ENCODE results near the gene TEX14.

DNA sequence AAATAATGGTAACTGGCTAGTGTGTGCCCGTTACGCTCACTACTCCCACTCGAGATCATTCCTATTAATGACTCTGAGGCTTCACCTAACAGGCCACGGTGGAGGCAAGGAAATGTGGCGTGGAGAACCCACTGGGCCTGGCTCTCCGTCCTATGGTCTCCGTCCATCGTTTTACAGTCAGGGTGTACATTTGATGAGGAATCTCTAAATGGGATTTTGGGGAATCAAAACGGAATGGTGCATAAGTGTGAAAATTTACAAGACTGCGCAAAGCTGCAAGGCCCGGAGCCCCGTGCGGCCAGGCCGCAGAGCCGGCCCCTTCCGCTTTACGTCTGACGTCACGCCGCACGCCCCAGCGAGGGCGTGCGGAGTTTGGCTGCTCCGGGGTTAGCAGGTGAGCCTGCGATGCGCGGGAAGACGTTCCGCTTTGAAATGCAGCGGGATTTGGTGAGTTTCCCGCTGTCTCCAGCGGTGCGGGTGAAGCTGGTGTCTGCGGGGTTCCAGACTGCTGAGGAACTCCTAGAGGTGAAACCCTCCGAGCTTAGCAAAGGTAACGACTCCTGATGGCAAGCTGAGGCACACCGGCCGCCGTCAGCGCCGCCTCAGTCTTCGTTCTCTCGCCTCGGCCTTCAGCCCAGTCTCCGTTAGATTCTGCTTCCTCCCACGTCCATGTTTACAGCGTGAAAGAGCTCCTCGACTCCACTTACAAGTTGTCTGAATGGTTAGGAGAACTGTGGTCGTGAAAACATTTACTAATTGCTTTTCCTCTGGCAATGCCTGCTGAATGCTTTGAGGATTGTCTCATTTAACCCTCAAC lies 602 bp upstream of the TEX14 start, which contains the start of gene RAD51C:
- TF ChIP-seq POLR2AphosphoS5 (IDR thresholded peaks at IDR 0.05; ENCODE audit: low read depth, low read length) (peak; percentile 89), POLR2A (IDR thresholded peaks at IDR 0.05; ENCODE audit: low read depth, low read length) (peak; percentile 89), TAF1 (IDR thresholded peaks at IDR 0.05; ENCODE audit: low read depth, low read length) (peak; percentile 55; the same call in 1 of the 2 replicates), SPI1 (IDR thresholded peaks at IDR 0.05; ENCODE audit: low read depth, low read length) (peak; percentile 67), POU2F2 (IDR thresholded peaks at IDR 0.05; ENCODE audit: low read depth, low read length) (peak; percentile 59; the same call in 1 of the 2 replicates)
